Naive thymus-derived CD8-positive, alpha-beta T cell (primary cell): ENCODE data around the gene APBB3. TPM values are rescaled to one million over a fixed set of nuclear protein-coding genes. Genes with fewer than 3 reads are reported as not detected.
A peak's percentile ranks its signal among the peaks of the same experiment; 100 is the strongest.
"Not testable (repeated sequence)": the region's sequence is repeated elsewhere in the genome, so short reads cannot be mapped to it uniquely, and the experiment has no call there.

ENCODE experiments used
- ATAC-seq, 2 donors: fragments of 150-1000 bp; cut with Tn5 transposase in 1 of 2; sonication (Bioruptor Pico), chemical (Tn5 transposase) in 1 of 2; 1 replicate in 1 of 2; 2 replicates in 1 of 2; pipeline ENCODE4 v1.10.0; 2021; ENCODE audit warnings: mild to moderate bottlenecking in 2 of 2, moderate library complexity in 2 of 2
- POLR2A ChIA-PET: fragments of 350-600 bp; sonication (Branson Sonifier 250); formaldehyde crosslinking; loops from one replicate; lab custom pipeline; 2021; ENCODE audit warnings: antibody characterized with exemption; lab: Charles Lee
- DNase-seq, 10 donors: peaks; one replicate each; pipeline versions ENCODE4 v3.0.0 to v3.0.0-alpha.2; 2020 to 2022
- H3K27ac Mint-ChIP-seq, 10 donors: one replicate each; pipeline ENCODE4 v1.8.0; 2020 to 2022; ENCODE audit warnings: mild to moderate bottlenecking in 10 of 10, mixed read lengths in 10 of 10, moderate library complexity in 4 of 10, inconsistent platforms in 1 of 10
- H3K27me3 Mint-ChIP-seq, 5 donors: one replicate each; pipeline ENCODE4 v1.8.0; 2021 to 2022; ENCODE audit warnings: mixed read lengths in 5 of 5
- H3K36me3 Mint-ChIP-seq, 3 donors: one replicate each; pipeline ENCODE4 v1.8.0; 2020 to 2022; ENCODE audit warnings: mixed read lengths in 3 of 3, mild to moderate bottlenecking in 2 of 3, inconsistent platforms in 1 of 3
- H3K4me1 Mint-ChIP-seq, 4 donors: one replicate each; pipeline ENCODE4 v1.8.0; 2021 to 2022; ENCODE audit warnings: mixed read lengths in 4 of 4
- H3K4me3 Mint-ChIP-seq, 10 donors: one replicate each; pipeline ENCODE4 v1.8.0; 2020 to 2022; ENCODE audit warnings: mild to moderate bottlenecking in 10 of 10, mixed read lengths in 10 of 10, moderate library complexity in 6 of 10, inconsistent platforms in 1 of 10
- H3K9me3 Mint-ChIP-seq, 9 donors: one replicate each; pipeline ENCODE4 v1.8.0; 2020 to 2022; ENCODE audit warnings: mixed read lengths in 9 of 9, mild to moderate bottlenecking in 3 of 9, inconsistent platforms in 1 of 9, moderate library complexity in 1 of 9
- polyA plus RNA-seq, 3 donors: library from polyadenylated mRNA; unstranded; fragments of 300-500 nt; fragmentation: Illumina TruSeq; gene quantifications; one replicate each; pipeline ENCODE4 v1.2.3, GENCODE V29; 2021
- total RNA-seq, 8 experiments: library from RNA in 2 of 8; stranded (reverse) in 2 of 8; gene quantifications; one replicate each; pipeline ENCODE4 v1.2.3 and lab custom pipeline; 2021 to 2026

Gene APBB3
- total and polyA plus RNA-seq, 5 experiments from 2014 or later = 2.5 to 77.5 (median 4.6) TPM

GRCh38 chr5:140595538-140596300, 31.3 kb upstream of the APBB3 start:
- Mint-ChIP-seq H3K9me3 (no peaks in the 10 kb centered on the region), H3K27ac (no peak overlapping the region), H3K27me3 (peaks cover 0 to 6% (median 4%) of the 10 kb centered on the region in 5 donors), H3K4me1 (peaks cover 0 to 1% (median 0%) of the 10 kb centered on the region in 4 donors), H3K36me3 (no peaks in the 10 kb centered on the region), H3K4me3 (no peak overlapping the region)
- POLR2A ChIA-PET = no interaction called here
- DNase-seq = no peak
- no peak for ATAC-seq

GRCh38 chr5:140594169-140594568, 29.8 kb upstream of the APBB3 start:
- ATAC-seq (no peak), DNase-seq (no peak)
- POLR2A ChIA-PET = no interaction called here
- Mint-ChIP-seq H3K27me3 (peaks cover 0 to 6% (median 4%) of the 10 kb centered on the region in 5 donors), H3K4me3 (no peak overlapping the region), H3K36me3 (no peaks in the 10 kb centered on the region), H3K9me3 (no peaks in the 10 kb centered on the region), H3K27ac (no peak overlapping the region), H3K4me1 (peaks cover 0 to 1% (median 0%) of the 10 kb centered on the region in 4 donors)

GRCh38 chr5:140593070-140593469, 28.7 kb upstream of the APBB3 start:
- H3K27me3 Mint-ChIP-seq, ATAC-seq, POLR2A ChIA-PET, DNase-seq, H3K36me3 Mint-ChIP-seq, H3K4me1 Mint-ChIP-seq, H3K27ac Mint-ChIP-seq, H3K9me3 Mint-ChIP-seq: not testable (repeated sequence)
- H3K4me3 Mint-ChIP-seq = peak overlapping the region in 2 of 10 donors; percentile 23 to 28

GRCh38 chr5:140591747-140592372, 27.5 kb upstream of the APBB3 start:
- no peak overlapping the region for H3K27ac Mint-ChIP-seq

GRCh38 chr5:140590861-140591260, 26.5 kb upstream of the APBB3 start:
- DNase-seq (no peak), ATAC-seq (no peak)
- Mint-ChIP-seq H3K27me3 (peaks cover 0 to 5% (median 0%) of the 10 kb centered on the region in 5 donors), H3K9me3 (no peaks in the 10 kb centered on the region), H3K4me1 (peaks cover 0 to 1% (median 0%) of the 10 kb centered on the region in 4 donors), H3K4me3 (no peak overlapping the region), H3K27ac (no peak overlapping the region), H3K36me3 (no peaks in the 10 kb centered on the region)
- POLR2A ChIA-PET = no interaction called here

More at GRCh38 chr5:140591747-140592372, 27.5 kb upstream of the APBB3 start:
- peaks cover 0 to 5% (median 0%) of the 10 kb centered on the region in 5 donors for H3K27me3 Mint-ChIP-seq
- POLR2A ChIA-PET = no interaction called here
- no peak for ATAC-seq
- H3K4me3 Mint-ChIP-seq = peak overlapping the region in 1 of 10 donors; percentile 7
- H3K9me3 Mint-ChIP-seq = no peaks in the 10 kb centered on the region
- H3K36me3 Mint-ChIP-seq = no peaks in the 10 kb centered on the region
- H3K4me1 Mint-ChIP-seq = peaks cover 0 to 1% (median 0%) of the 10 kb centered on the region in 4 donors
- no peak for DNase-seq

DNA sequence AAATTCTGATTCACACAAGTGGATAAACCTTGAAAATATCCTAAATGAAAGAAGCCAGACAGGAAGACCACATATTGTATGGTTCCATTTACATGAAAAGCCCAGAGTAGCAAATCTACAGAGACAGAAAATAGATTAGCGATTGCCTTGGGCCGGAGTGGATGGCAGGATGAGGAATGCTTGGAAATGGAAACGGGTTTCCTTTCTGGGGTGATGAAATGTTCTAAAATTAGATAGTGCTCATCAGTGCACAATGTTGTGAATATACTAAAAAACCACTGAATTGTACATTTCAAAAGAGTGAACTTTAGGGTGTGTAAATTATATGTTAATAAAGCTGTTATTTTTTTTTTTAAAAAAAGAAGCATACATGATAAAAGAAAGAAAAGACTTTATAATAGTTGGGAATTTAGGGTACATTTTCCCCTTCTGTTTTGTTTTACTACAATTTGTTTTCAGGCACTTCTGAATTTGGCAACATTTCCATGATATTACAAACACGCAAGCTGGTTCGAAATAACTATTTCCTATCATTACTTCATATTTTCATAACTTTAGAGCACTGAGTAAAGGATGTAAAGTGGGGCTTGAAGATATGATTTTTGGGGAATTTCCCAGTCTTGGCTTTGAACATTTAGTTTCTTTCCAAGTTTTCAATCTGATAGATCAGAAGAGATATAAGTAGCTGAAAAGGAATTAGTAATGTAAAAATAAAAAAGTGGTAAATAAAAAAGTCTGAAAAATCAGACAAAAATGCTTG, 24.1 kb upstream of the APBB3 start:
- Mint-ChIP-seq H3K4me3 (no peak overlapping the region), H3K27ac (peak overlapping the region in 1 of 10 donors; percentile 6), H3K9me3 (peaks cover 0 to 5% (median under 1%) of the 10 kb centered on the region in 9 donors), H3K4me1 (no peaks in the 10 kb centered on the region), H3K27me3 (peaks cover 0 to 4% (median under 1%) of the 10 kb centered on the region in 5 donors), H3K36me3 (peaks cover 0 to 6% (median under 1%) of the 10 kb centered on the region in 3 donors)
- ATAC-seq (no peak), DNase-seq (no peak)
- POLR2A ChIA-PET = no interaction called here

DNA sequence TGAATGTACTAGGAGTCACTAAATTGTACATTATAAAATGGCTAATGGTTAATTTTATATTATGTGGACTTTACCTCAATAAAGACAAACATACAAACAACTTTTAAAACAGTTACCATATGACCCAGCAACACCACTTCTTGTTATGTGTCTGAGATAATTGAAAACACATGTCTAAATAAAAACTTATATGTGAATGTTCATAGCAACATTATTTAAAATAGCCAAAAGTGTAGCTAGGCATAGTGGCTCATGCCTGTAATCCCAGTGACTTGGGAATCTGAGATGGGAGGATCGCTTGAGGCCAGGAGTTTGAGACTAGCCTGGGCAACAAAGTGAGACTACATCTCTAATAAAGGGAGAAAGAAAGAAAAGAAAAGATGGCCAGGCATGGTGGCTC, 23.1 kb upstream of the APBB3 start:
- Mint-ChIP-seq H3K4me1 (no peaks in the 10 kb centered on the region), H3K27ac (no peak overlapping the region), H3K36me3 (peaks cover 0 to 8% (median 4%) of the 10 kb centered on the region in 3 donors), H3K9me3 (peaks cover 0 to 11% (median 5%) of the 10 kb centered on the region in 9 donors), H3K27me3 (peaks cover 0 to 10% (median 7%) of the 10 kb centered on the region in 5 donors), H3K4me3 (no peak overlapping the region)
- no peak for ATAC-seq
- DNase-seq = no peak
- POLR2A ChIA-PET = no interaction called here

DNA sequence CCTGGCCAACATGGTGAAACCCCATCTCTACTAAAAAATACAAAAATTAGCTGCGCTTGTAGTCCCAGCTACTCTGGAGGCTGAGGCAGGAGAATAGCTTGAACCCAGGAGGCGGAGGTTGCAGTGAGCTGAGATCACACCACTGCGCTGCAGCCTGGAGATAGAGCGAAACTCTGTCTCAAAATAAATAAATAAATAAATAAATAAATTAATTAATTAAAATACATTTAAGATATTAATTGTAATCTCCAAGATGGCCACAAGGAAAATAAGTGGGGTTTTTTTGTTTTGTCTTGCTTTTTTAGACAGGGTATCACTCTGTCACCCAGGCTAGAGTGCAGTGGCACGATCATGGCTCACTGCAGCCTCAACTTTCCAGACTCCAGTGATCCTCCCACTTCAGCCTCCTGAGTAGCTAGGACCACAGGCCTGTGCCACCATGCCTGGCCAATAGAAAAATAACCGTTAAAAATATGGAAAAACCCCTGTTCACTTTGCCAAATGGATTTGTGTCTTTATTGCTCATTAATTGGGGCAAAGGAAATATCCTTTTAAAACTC, 14.9 kb upstream of the APBB3 start:
- POLR2A ChIA-PET, H3K4me1 Mint-ChIP-seq, H3K27ac Mint-ChIP-seq, ATAC-seq, H3K4me3 Mint-ChIP-seq, DNase-seq: not testable (repeated sequence)
- Mint-ChIP-seq H3K36me3 (peaks cover 0 to 13% (median 4%) of the 10 kb centered on the region in 3 donors), H3K27me3 (peaks cover 4 to 20% (median 9%) of the 10 kb centered on the region in 5 donors), H3K9me3 (peaks cover 0 to 11% (median 6%) of the 10 kb centered on the region in 9 donors)

DNA sequence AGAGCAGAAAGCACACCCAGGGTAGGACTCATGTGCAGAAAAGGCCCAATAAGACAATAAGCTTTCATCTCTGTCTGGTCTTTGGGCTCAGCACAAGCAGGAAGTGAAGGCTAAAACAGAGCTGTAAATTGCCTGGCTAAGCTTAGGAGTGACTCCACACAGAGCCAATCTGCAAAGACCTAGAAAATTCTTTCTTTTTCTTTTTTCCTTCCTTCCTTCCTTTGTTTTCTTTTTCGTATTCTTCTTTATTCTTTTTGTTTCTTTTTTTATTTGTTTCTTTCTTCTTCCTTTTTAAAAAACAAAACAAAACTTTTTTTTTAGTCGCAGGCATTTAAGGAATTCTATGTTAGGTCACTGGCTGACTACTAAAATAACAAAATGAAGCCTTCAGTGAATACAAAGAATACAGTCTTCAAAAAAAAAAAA, 12.4 kb upstream of the APBB3 start:
- DNase-seq (no peak), ATAC-seq (peak; percentile 65 to 78)
- H3K4me3 Mint-ChIP-seq = peak overlapping the region in 1 of 10 donors; percentile 24
- H3K4me1 Mint-ChIP-seq = peaks cover 3 to 8% (median 7%) of the 10 kb centered on the region in 4 donors
- POLR2A ChIA-PET = interaction anchor here (1.5 kb wide), 1 partner anchor 11 kb away, joined by 3 read pairs; no protein-coding TSS in a partner anchor
- H3K9me3 Mint-ChIP-seq = no peaks in the 10 kb centered on the region
- H3K27me3 Mint-ChIP-seq = peaks cover 0 to 9% (median 4%) of the 10 kb centered on the region in 5 donors
- H3K36me3 Mint-ChIP-seq = peaks cover 0 to 5% (median 0%) of the 10 kb centered on the region in 3 donors
- H3K27ac Mint-ChIP-seq = peak overlapping the region in 4 of 10 donors; percentile 7 to 43 (median 20)

DNA sequence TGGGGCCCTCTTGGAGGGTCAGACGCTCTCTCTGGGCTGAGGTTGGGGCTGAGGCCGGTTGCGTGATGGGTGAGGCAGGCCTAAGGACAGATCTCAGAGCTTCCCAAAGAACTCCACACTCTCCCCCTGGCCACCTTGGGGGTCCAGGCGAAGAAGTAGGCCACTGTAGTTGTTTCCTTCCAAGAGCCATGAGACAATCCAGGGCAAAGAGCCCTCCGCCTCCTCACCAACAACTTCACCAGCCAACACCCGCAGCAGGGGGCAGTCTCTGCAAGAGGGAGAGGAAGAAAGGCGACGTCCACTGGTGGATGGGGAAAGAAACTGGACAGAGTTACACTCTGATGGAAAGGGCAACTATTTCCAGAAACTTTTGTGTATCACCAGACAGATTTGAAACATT, 10.9 kb upstream of the APBB3 start:
- H3K27ac Mint-ChIP-seq = peak overlapping the region in 1 of 10 donors; percentile 48
- no peak for DNase-seq
- no peak for ATAC-seq

DNA sequence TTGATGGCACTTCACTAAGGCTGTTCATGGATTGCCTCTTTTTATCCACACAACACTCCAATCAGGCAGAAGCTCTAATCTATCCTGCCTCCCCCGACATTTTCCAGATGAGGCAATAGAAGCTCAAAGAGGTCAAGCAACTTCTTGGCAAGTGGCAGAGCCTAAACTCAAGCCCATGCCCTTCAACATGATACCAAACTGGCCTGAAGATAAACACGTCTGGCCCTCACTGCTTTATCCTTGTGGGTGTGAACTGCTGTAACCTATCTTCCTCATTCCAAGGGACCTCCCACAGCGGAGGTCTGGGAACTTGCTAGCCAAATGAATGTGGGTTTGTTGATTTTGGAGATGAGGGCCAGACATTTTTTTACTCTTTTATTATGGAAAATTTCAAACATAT, 9.8 kb upstream of the APBB3 start:
- DNase-seq (no peak), ATAC-seq (no peak)
- Mint-ChIP-seq H3K9me3 (no peaks in the 10 kb centered on the region), H3K4me1 (peaks cover 9 to 24% (median 21%) of the 10 kb centered on the region in 4 donors), H3K27ac (peak overlapping the region in 2 of 10 donors; percentile 10 to 60), H3K4me3 (no peak overlapping the region), H3K27me3 (no peaks in the 10 kb centered on the region), H3K36me3 (peaks cover 0 to 8% (median 0%) of the 10 kb centered on the region in 3 donors)
- POLR2A ChIA-PET = no interaction called here

More for the DNA sequence above, 10.9 kb upstream of the APBB3 start:
- Mint-ChIP-seq H3K4me3 (no peak overlapping the region), H3K36me3 (peaks cover 0 to 6% (median 0%) of the 10 kb centered on the region in 3 donors), H3K4me1 (peaks cover 4 to 12% (median 9%) of the 10 kb centered on the region in 4 donors), H3K9me3 (no peaks in the 10 kb centered on the region), H3K27me3 (peaks cover 0 to 2% (median 0%) of the 10 kb centered on the region in 5 donors)
- POLR2A ChIA-PET = interaction anchor here (0.6 to 1.5 kb wide), 2 partner anchors 9 to 29 kb away, joined by 3 to 4 read pairs; no protein-coding TSS in a partner anchor

- POLR2A ChIA-PET = no interaction called here
- H3K27ac Mint-ChIP-seq = no peak overlapping the region
These were observed 9.3 kb upstream of the APBB3 start for GRCh38 chr5:140573683-140574082.

More at GRCh38 chr5:140573683-140574082, 9.3 kb upstream of the APBB3 start:
- no peaks in the 10 kb centered on the region for H3K27me3 Mint-ChIP-seq
- ATAC-seq (no peak), DNase-seq (no peak)
- H3K9me3 Mint-ChIP-seq = no peaks in the 10 kb centered on the region
- H3K4me1 Mint-ChIP-seq = peaks cover 13 to 28% (median 26%) of the 10 kb centered on the region in 4 donors
- H3K4me3 Mint-ChIP-seq = no peak overlapping the region
- peaks cover 0 to 8% (median 0%) of the 10 kb centered on the region in 3 donors for H3K36me3 Mint-ChIP-seq
